Naive thymus-derived CD4-positive, alpha-beta T cell (primary cell): ENCODE results near the gene CELA3A. TPM values are rescaled to one million over a fixed set of nuclear protein-coding genes. Genes with fewer than 3 reads are reported as not detected.
A peak's percentile ranks its signal among the peaks of the same experiment; 100 is the strongest.

Experiments used
- ATAC-seq: fragments of 150-1000 bp; cut with Tn5 transposase; 2 replicates; pipeline ENCODE4 v1.10.0; 2021; ENCODE audit warnings: mild to moderate bottlenecking, moderate library complexity
- CTCF ChIA-PET: fragments of 350-600 bp; sonication (Branson Sonifier 250); formaldehyde crosslinking; loops from one replicate; lab custom pipeline; 2021; ENCODE audit warnings: antibody characterized with exemption; lab: Charles Lee
- POLR2A ChIA-PET: fragments of 350-600 bp; sonication (Branson Sonifier 250); formaldehyde crosslinking; loops from one replicate; lab custom pipeline; 2021; ENCODE audit warnings: antibody characterized with exemption, inconsistent platforms; lab: Charles Lee
- DNase-seq, 9 donors: peaks; one replicate each; pipeline versions ENCODE4 v3.0.0 to v3.0.0-alpha.2; 2020 to 2022; ENCODE audit warnings: mixed read lengths in 1 of 9
- H3K27ac ChIP-seq: one replicate; pipeline ENCODE4 v1.7.0; 2013; ENCODE audit warnings: mild to moderate bottlenecking, low read depth, low read length, moderate library complexity
- H3K27me3 ChIP-seq, 2 donors: one replicate each; pipeline ENCODE4 v1.7.0; 2013; ENCODE audit warnings: low read length in 2 of 2, mild to moderate bottlenecking in 2 of 2, moderate library complexity in 2 of 2; ENCODE audit not compliant: control insufficient read depth in 2 of 2, insufficient read depth in 2 of 2
- H3K36me3 ChIP-seq, 3 experiments: 1 replicate in 2 of 3; 2 replicates in 1 of 3; pipeline ENCODE4 v1.7.0; 2013; ENCODE audit warnings: low read length in 3 of 3, mild to moderate bottlenecking in 3 of 3, moderate library complexity in 1 of 3; ENCODE audit not compliant: insufficient read depth in 3 of 3, control insufficient read depth in 2 of 3
- H3K4me1 ChIP-seq, 2 donors: one replicate each; pipeline ENCODE4 v1.7.0; 2013; ENCODE audit warnings: low read length in 2 of 2, mild to moderate bottlenecking in 2 of 2, moderate library complexity in 1 of 2; ENCODE audit not compliant: control insufficient read depth in 2 of 2, insufficient read depth in 2 of 2
- H3K4me3 ChIP-seq: 2 replicates; pipeline ENCODE4 v1.7.0; 2013; ENCODE audit warnings: mild to moderate bottlenecking, low read length
- H3K9me3 ChIP-seq, 3 experiments: 1 replicate in 2 of 3; 2 replicates in 1 of 3; pipeline ENCODE4 v1.7.0; 2013; ENCODE audit warnings: low read length in 3 of 3; ENCODE audit not compliant: control insufficient read depth in 2 of 3
- H3K27ac Mint-ChIP-seq, 9 donors: one replicate each; pipeline ENCODE4 v1.8.0; 2020 to 2022; ENCODE audit warnings: mixed read lengths in 9 of 9, mild to moderate bottlenecking in 8 of 9, moderate library complexity in 5 of 9, inconsistent platforms in 2 of 9
- H3K27me3 Mint-ChIP-seq, 5 donors: one replicate each; pipeline ENCODE4 v1.8.0; 2021 to 2022; ENCODE audit warnings: mixed read lengths in 5 of 5, mild to moderate bottlenecking in 1 of 5
- H3K36me3 Mint-ChIP-seq, 5 donors: one replicate each; pipeline ENCODE4 v1.8.0; 2020 to 2022; ENCODE audit warnings: mixed read lengths in 5 of 5, mild to moderate bottlenecking in 3 of 5, inconsistent platforms in 1 of 5
- H3K4me1 Mint-ChIP-seq, 7 donors: one replicate each; pipeline ENCODE4 v1.8.0; 2020 to 2022; ENCODE audit warnings: mixed read lengths in 7 of 7, mild to moderate bottlenecking in 3 of 7, inconsistent platforms in 1 of 7
- H3K4me3 Mint-ChIP-seq, 10 donors: one replicate each; pipeline ENCODE4 v1.8.0; 2020 to 2022; ENCODE audit warnings: mild to moderate bottlenecking in 10 of 10, mixed read lengths in 10 of 10, moderate library complexity in 6 of 10, inconsistent platforms in 2 of 10
- H3K9me3 Mint-ChIP-seq, 11 donors: one replicate each; pipeline ENCODE4 v1.8.0; 2020 to 2022; ENCODE audit warnings: mixed read lengths in 11 of 11, mild to moderate bottlenecking in 4 of 11, inconsistent platforms in 1 of 11, moderate library complexity in 1 of 11
- intact Hi-C, 2 donors: fragments of 100-400 bp; cut with micrococcal nuclease; formaldehyde crosslinking; loops; one replicate each; pipeline ENCODE4 v1.15.1; 2023
- polyA plus RNA-seq, 2 donors: library from polyadenylated mRNA; unstranded; fragments of 300-500 nt; fragmentation: Illumina TruSeq; gene quantifications; one replicate each; pipeline ENCODE4 v1.2.3, GENCODE V29; 2021
- total RNA-seq, 6 experiments: library from RNA in 5 of 6; stranded (reverse) in 5 of 6; gene quantifications; 1 replicate in 5 of 6; 2 replicates in 1 of 6; pipeline ENCODE4 v1.2.3 and lab custom pipeline; 2021 to 2026

Gene CELA3A
- total and polyA plus RNA-seq, 7 experiments from 2014 or later: not detected

DNA sequence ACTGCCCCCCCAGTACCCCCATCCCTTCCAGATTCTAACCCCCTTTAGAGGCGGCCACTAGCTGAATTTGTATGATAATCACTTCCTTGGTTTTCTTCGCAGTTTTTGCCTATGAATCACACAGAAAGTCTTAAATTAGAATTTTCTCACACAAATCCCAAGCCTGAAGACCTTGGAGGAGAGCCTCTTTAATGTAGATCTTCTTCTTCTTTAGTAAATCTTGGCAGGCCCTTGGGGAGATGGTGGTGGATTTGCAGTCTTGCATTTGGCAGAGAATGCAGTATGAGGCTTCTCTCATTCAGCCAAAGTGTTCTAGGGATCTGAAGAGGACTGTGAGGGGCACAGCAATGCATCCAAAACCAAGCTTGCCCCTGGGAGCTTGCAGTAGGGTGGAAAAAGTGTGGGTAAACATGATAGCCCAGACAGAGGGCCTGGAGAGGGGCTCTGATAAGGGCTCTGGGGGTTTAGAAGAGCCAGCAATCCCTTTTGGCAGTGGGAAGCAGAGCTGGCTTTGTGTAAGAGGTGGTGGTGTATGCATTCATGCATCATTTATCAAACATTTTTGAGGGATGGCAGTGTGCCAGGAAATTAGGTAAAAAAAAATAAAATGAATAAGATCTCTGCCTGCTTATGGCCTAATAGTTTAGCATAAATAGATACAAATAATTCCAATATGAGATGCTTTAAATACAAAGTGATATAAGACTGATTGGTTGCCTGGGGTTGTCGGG is 43.4 kb downstream of the CELA3A start:
- Histone ChIP-seq H3K4me3 (no peak overlapping the region), H3K36me3 (no peaks in the 10 kb centered on the region), H3K27ac (no peak overlapping the region), H3K9me3 (no peaks in the 10 kb centered on the region), H3K27me3 (no peaks in the 10 kb centered on the region), H3K4me1 (peaks cover 22 to 56% of the 10 kb centered on the region in 2 donors)
- peaks cover 0 to 5% (median 4%) of the 10 kb centered on the region in 11 donors for H3K9me3 Mint-ChIP-seq
- POLR2A ChIA-PET: interaction anchor here (14.1 to 25.0 kb wide), 2 partner anchors 10 to 17 kb away, joined by 312 to 774 read pairs; partner anchors contain the start of gene CDC42
- peaks cover 0 to 7% (median 5%) of the 10 kb centered on the region in 5 donors for H3K36me3 Mint-ChIP-seq
- CTCF ChIA-PET: interaction anchor here (0.6 kb wide), 1 partner anchor 20 kb away, joined by 3 read pairs; no protein-coding TSS in a partner anchor
- H3K27me3 Mint-ChIP-seq: no peaks in the 10 kb centered on the region
- ATAC-seq (no peak), DNase-seq (peak in 2 of 9 donors; percentile 32 to 41)
- peak overlapping the region in 8 of 9 donors; percentile 0 to 71 (median 16) for H3K27ac Mint-ChIP-seq
- intact Hi-C loops: no loop called here
- peaks cover 47 to 79% (median 58%) of the 10 kb centered on the region in 7 donors for H3K4me1 Mint-ChIP-seq
- H3K4me3 Mint-ChIP-seq: peak overlapping the region in 7 of 10 donors; percentile 0 to 46 (median 27)

- ATAC-seq (no peak), DNase-seq (no peak)
- Histone ChIP-seq H3K36me3 (no peaks in the 10 kb centered on the region), H3K27me3 (no peaks in the 10 kb centered on the region), H3K27ac (no peak overlapping the region), H3K9me3 (no peaks in the 10 kb centered on the region), H3K4me3 (no peak overlapping the region), H3K4me1 (peaks cover 14 to 48% of the 10 kb centered on the region in 2 donors)
- Mint-ChIP-seq H3K27ac (peak overlapping the region; percentile 0 to 71 (median 21)), H3K4me3 (peak overlapping the region in 5 of 10 donors; percentile 0 to 32 (median 3)), H3K36me3 (peaks cover 0 to 7% (median 5%) of the 10 kb centered on the region in 5 donors), H3K27me3 (no peaks in the 10 kb centered on the region), H3K9me3 (peaks cover 0 to 5% (median 4%) of the 10 kb centered on the region in 11 donors), H3K4me1 (peaks cover 42 to 76% (median 56%) of the 10 kb centered on the region in 7 donors)
- intact Hi-C loops: no loop called here
- ChIA-PET POLR2A (interaction anchor here (14.1 kb wide), 1 partner anchor 18 kb away, joined by 312 read pairs; no protein-coding TSS in a partner anchor), CTCF (interaction anchor here (0.6 kb wide), 1 partner anchor 20 kb away, joined by 3 read pairs; no protein-coding TSS in a partner anchor)
Observed at GRCh38 chr1:22045604-22046228, 44.3 kb downstream of the CELA3A start.

DNA sequence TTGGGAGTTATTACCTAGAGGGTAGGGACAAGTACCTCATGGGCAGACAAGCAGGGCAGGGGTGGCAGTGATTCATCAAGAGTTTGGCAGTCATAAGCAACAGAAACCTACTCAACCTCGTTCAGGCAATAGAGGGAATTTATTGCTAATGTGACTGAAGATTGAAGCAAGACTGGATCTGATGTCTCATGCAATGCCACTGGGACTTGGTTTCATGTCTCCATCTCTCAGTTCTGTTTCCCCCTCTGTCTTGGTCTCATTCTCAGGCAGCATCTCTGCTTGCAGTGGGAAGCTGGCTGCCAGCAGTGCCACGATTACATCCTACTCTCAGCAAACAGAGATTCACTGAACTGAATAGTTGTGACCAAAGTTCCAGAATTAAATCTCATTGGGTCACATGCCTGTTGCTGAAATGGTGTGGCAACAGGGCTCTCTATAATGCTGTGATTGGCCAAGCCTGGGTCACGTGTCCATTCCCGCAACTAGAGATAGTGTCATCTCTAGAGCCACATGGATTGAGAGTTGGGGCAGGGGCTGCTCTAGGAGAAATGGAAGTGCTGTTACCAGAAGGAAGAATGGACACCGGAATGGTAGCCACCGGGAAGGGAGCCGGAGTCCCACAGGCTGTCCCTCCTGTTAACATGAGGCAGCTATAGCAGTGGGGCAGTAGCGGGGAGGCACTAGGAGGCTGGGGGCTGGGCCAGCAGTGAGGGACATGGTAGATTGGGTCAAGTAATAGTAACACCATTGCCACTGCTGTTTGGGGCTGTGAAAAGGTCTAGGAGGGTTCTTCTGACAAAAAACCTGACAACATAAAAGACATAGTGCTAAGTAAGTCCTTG is 47.1 kb downstream of the CELA3A start:
- Histone ChIP-seq H3K9me3 (no peaks in the 10 kb centered on the region), H3K4me3 (no peak overlapping the region), H3K36me3 (no peaks in the 10 kb centered on the region), H3K4me1 (peaks cover 5 to 30% of the 10 kb centered on the region in 2 donors), H3K27ac (no peak overlapping the region), H3K27me3 (no peaks in the 10 kb centered on the region)
- ChIA-PET CTCF (interaction anchor here (1.6 to 4.7 kb wide), 2 partner anchors 8 to 18 kb away, joined by 5 to 27 read pairs; no protein-coding TSS in a partner anchor), POLR2A (interaction anchor here (0.7 to 16.8 kb wide), 3 partner anchors 16 to 31 kb away, joined by 3 to 774 read pairs (median 7); no protein-coding TSS in a partner anchor)
- Mint-ChIP-seq H3K27me3 (peaks cover 0 to 2% (median 0%) of the 10 kb centered on the region in 5 donors), H3K9me3 (peaks cover 0 to 11% (median 4%) of the 10 kb centered on the region in 11 donors), H3K4me1 (peaks cover 37 to 65% (median 44%) of the 10 kb centered on the region in 7 donors), H3K4me3 (peak overlapping the region in 4 of 10 donors; percentile 11 to 30 (median 18)), H3K27ac (peak overlapping the region in 8 of 9 donors; percentile 15 to 80 (median 57)), H3K36me3 (peaks cover 0 to 11% (median 5%) of the 10 kb centered on the region in 5 donors)
- intact Hi-C loops: no loop called here
- ATAC-seq (no peak), DNase-seq (no peak)

GRCh38 chr1:22050330-22050729 is 48.9 kb downstream of the CELA3A start:
- ChIA-PET CTCF (interaction anchor here (4.7 kb wide), 1 partner anchor 10 kb away, joined by 27 read pairs; no protein-coding TSS in a partner anchor), POLR2A (interaction anchor here (0.8 to 16.8 kb wide), 3 partner anchors 17 to 27 kb away, joined by 3 to 774 read pairs (median 28); no protein-coding TSS in a partner anchor)
- H3K27ac ChIP-seq: no peak overlapping the region
- ATAC-seq: no peak
- Mint-ChIP-seq H3K36me3 (peaks cover 0 to 18% (median 9%) of the 10 kb centered on the region in 5 donors), H3K4me3 (peak overlapping the region in 4 of 10 donors; percentile 17 to 45 (median 28)), H3K9me3 (peaks cover 0 to 9% (median 2%) of the 10 kb centered on the region in 11 donors), H3K27me3 (peaks cover 0 to 2% (median 0%) of the 10 kb centered on the region in 5 donors), H3K27ac (peak overlapping the region in 4 of 9 donors; percentile 52 to 65 (median 57)), H3K4me1 (peaks cover 37 to 65% (median 45%) of the 10 kb centered on the region in 7 donors)
- no peak overlapping the region for H3K4me3 ChIP-seq
- no peak for DNase-seq
- no peaks in the 10 kb centered on the region for H3K9me3 ChIP-seq
- peaks cover 18 to 28% of the 10 kb centered on the region in 2 donors for H3K4me1 ChIP-seq
- H3K27me3 ChIP-seq: no peaks in the 10 kb centered on the region
- intact Hi-C loops: loop anchor here in 1 of 2 donors (5.0 kb wide), 1 partner anchor 37 kb away; no protein-coding TSS in a partner anchor
- peaks cover 0 to 2% (median 0%) of the 10 kb centered on the region in 3 experiments for H3K36me3 ChIP-seq

DNA sequence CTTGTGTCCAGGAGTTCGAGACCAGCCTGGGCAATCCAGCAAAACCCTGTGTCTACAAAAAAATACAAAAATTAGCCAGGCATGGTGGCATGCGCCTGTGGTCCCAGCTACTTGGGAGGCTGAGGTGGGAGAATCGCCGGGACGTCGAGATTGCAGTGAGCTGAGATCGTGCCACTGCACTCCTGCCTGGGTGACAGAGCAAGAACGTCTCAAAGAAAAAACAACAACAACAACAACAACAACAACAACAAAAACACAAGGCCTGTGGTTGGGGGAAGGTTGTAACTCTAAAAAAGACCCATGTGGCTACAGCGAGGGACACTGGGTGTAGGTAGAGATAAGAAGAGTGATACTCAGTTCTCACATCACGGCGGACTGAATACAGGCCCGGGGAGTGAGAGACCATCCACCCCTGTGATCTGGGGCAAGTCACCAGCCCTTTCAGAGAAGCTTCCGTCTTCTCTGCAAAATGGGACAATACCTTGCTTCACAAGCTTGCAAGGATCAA is 50.2 kb downstream of the CELA3A start:
- CTCF ChIA-PET: interaction anchor here (0.6 to 5.0 kb wide), 4 partner anchors 8 to 28 kb away, joined by 4 to 56 read pairs (median 16); no protein-coding TSS in a partner anchor

More for the DNA sequence above, 50.2 kb downstream of the CELA3A start:
- no peaks in the 10 kb centered on the region for H3K27me3 ChIP-seq
- peaks cover 0 to 7% (median 0%) of the 10 kb centered on the region in 11 donors for H3K9me3 Mint-ChIP-seq
- peaks cover 0 to 2% (median 0%) of the 10 kb centered on the region in 5 donors for H3K27me3 Mint-ChIP-seq
- peaks cover 32 to 38% of the 10 kb centered on the region in 2 donors for H3K4me1 ChIP-seq
- H3K4me1 Mint-ChIP-seq: peaks cover 43 to 72% (median 55%) of the 10 kb centered on the region in 7 donors
- peak overlapping the region; percentile 77 to 97 (median 95) for H3K27ac Mint-ChIP-seq
- POLR2A ChIA-PET: interaction anchor here (0.7 to 16.8 kb wide), 7 partner anchors 15 to 758 kb away, joined by 3 to 774 read pairs (median 6); no protein-coding TSS in a partner anchor
- H3K36me3 ChIP-seq: peaks cover 0 to 5% (median 3%) of the 10 kb centered on the region in 3 experiments
- ATAC-seq (no peak), DNase-seq (no peak)
- H3K4me3 Mint-ChIP-seq: peak overlapping the region; percentile 83 to 92 (median 89)
- H3K36me3 Mint-ChIP-seq: peaks cover 0 to 22% (median 16%) of the 10 kb centered on the region in 5 donors
- intact Hi-C loops: loop anchor here (1.0 to 5.0 kb wide), 7 partner anchors 11 to 401 kb away; partner anchors contain the start of gene USP48 (in 2 of the 2)
- peak overlapping the region; percentile 74 for H3K4me3 ChIP-seq
- H3K27ac ChIP-seq: peak overlapping the region; percentile 98
- H3K9me3 ChIP-seq: no peaks in the 10 kb centered on the region
